Activated CD4-positive, alpha-beta T cell treated with anti-CD3 and anti-CD28 coated beads for 1 hour (primary cell): ENCODE results near the gene EMX2.

Experiments
- DNase-seq: peaks from one replicate; pipeline ENCODE4 v3.0.0-alpha.2; 2020

The EMX2 gene

GRCh38 chr10:117532451-117533107 is 10.0 kb upstream of the EMX2 start:
- no peak for DNase-seq

DNA sequence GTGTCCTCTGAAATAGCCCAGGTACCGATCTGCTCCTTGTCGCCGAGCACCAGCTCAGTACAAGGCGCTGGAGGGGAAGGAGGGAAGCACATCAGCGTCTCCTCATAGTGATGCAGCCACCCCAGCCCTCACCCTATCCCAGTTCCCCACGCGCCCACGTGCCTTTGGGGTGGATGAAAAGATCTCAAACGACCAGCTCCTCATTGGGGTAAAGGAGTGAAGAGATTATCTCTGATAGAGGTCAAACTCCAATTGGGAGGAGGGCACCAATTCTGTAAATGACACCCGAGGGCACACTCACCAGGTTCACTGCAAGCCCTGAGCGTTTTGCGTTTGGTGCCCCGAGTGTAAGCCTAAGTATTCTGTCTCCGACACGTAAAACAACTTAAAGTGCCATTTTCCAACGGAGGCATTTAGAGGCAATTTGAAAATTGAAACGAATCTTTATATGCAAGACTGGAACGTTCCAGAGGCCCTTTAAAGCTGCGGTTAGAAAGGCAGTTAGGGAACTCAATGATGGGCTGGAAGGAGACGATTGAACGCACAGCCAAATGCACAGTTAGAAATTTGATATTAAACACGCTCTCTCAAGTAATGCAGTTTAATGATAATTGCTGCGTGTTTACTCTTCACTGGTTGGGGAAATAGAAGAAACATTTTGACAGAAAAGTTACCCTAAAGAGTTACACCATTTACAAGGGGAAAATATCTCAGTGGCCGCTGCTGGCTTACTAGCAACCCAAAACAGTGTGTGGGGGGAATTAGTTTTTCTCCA is 8.9 kb upstream of the EMX2 start:
- DNase-seq = no peak

- DNase-seq = no peak
Observed at GRCh38 chr10:117534321-117535297, 7.9 kb upstream of the EMX2 start.

- DNase-seq = no peak
Observed at GRCh38 chr10:117535298-117536071, 7.1 kb upstream of the EMX2 start.

- no peak for DNase-seq
Observed at GRCh38 chr10:117536072-117536865, 6.3 kb upstream of the EMX2 start.

GRCh38 chr10:117536866-117537435 is 5.6 kb upstream of the EMX2 start:
- DNase-seq = no peak

GRCh38 chr10:117537436-117537903 is 5.1 kb upstream of the EMX2 start:
- no peak for DNase-seq

DNA sequence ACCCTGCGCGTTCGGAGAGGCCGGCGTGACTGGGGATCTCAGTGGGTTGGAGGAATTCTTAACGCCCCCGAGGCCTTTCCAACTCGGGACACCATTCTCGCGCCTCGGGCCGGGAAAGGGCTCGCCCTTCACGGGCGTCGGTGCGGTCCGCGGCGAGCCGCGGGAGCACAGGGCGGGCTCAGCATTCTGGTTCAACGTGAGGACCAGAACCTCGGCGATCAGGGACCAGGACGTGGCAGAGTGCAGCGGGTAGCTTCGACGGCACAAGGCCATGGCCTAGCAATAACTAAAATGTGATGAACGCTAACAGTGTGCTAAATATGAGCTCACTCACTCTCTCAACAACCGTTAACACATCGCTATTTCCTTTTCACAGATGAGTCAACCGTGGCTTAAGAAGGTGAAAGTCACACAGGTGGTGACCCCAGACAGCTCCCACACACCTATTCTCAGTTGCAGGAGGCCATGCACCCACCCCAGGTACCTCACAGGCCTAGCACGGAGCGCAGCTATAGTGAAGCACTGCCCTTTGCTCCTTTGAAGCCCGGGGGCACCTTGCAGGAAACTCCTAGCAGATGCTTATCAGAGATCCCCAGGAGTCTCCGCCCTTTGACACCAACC is 4.5 kb upstream of the EMX2 start:
- no peak for DNase-seq

GRCh38 chr10:117539361-117539773 is 3.2 kb upstream of the EMX2 start:
- no peak for DNase-seq

DNA sequence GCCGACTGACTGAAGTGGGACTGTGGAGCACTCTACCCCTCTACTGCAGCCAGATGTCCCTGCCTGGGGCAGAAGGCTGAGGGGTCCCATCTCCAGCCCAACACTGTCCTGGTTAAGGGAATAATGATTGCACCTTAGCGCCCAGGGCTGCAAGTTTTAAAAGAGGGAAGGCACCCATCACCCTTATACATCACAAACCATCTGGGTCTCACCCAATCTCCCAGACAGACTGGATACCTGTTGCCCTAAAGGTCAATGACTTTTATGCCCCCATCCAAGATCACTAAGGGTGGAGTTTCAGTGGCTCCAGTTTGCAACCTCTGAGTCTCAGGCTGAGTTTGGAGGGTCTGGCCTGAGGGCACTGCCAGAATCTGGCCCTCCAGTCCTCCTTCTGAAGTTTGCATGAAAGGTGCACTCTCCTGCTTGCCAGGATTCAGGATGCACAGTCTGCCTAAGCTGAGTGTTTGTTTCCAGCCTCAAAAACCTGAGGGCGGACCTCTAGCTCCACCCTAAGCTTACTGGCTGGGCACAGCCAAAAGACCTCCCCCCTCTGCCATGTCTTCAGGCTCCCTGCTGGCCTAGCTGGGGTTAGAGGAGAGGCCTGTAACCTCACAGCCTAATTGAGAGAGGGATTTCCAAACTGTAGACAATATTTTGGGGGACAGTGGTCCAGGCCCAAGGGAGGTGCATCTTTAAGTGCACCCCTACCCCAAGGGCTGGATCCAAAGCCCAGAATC is 2.5 kb upstream of the EMX2 start:
- no peak for DNase-seq

DNA sequence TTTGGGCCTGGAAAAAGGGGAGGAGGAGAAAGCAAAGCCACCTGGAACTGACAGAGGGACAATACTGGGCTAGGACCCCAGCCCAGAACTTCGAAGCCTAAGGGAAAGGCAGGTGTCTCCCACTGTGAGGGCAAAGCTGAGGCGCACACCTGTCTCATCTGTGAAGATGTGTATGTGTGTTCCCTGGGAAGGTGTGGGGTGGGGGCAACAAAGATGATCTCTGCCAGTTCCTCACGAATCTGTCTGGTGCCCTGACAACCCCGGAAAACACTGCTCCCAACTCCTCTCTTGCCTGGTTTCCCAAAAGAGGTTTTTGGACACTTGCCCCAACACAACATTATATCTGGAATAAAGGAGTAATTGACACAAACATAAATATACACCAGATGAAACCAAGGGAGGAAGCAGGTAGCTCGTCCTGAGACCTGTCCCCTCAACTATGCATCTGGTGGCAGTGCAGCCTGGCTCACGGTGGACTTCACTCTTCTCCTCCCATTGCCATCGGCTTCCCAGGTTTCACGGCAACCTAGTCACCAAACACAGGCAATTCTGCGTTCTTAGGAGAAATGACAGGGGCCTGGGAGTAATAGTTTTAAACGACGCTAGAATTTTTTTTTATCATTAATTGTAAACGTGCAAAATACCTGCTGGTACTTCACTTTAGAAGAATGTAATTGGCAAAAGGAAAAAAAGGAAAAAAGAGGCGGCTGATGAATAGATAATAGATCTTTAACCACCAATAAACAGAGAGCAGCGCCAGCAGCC is 1.7 kb upstream of the EMX2 start:
- DNase-seq = no peak

DNA sequence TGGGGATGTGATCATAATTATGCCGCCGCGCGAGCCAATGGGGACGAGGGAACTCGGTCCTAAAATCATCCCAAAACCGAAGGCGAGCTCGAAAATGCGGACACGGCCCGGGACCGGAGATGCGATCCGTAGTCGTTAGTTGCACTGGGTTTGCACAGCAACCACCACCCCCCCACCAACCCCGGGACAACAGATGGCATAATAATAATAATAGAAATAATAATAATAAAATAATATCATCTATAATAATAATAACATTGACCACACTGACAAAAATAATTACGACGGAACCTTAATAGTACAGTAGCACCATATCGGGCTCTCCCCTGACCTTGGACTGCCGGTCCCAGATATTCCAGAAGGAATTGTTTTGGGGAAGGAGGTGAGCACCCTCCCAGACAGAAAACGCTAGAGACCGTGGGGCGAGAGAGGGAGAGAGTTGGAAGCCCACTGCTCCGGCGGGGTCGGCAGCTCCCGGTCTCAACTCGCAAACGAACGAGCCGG is 1.1 kb upstream of the EMX2 start:
- no peak for DNase-seq

- no peak for DNase-seq
Observed at GRCh38 chr10:117541909-117542705, 439 bp upstream of the EMX2 start.

GRCh38 chr10:117543225-117544003 is 868 bp downstream of the EMX2 start:
- DNase-seq = no peak

GRCh38 chr10:117544004-117544701 is 1.6 kb downstream of the EMX2 start:
- no peak for DNase-seq

GRCh38 chr10:117544711-117545140 is 2.2 kb downstream of the EMX2 start:
- DNase-seq = no peak
